K562 (cell line): ENCODE results near the gene PXMP2. TPM values are rescaled to one million over a fixed set of nuclear protein-coding genes. Genes with fewer than 3 reads are reported as not detected.

ENCODE experiments used
- BCLAF1 ChIP-seq, 2 experiments: fragments of 450-650 bp in 1 of 2; IDR thresholded peaks; 2 replicates each; pipeline ENCODE4 v1.6.1; 2011 to 2017; ENCODE audit warnings: low read depth in 2 of 2, antibody characterized with exemption in 1 of 2, borderline replicate concordance in 1 of 2, low read length in 1 of 2, mild to moderate bottlenecking in 1 of 2, mixed read lengths in 1 of 2; ENCODE audit not compliant: control insufficient read depth in 1 of 2
- BHLHE40 ChIP-seq: IDR thresholded peaks from 2 replicates; pipeline ENCODE4 v1.6.1; 2011; ENCODE audit warnings: low read length, improper control_type of control experiment
- CHD2 ChIP-seq: IDR thresholded peaks from 2 replicates; pipeline ENCODE4 v1.6.1; 2011; ENCODE audit warnings: low read depth, low read length
- ETV5 ChIP-seq: sonication (generic); formaldehyde crosslinking; IDR thresholded peaks from 2 replicates; pipeline ENCODE4 v1.4.0; 2020; ENCODE audit warnings: low read depth, mild to moderate bottlenecking, missing genetic modification reagents
- HMGN3 ChIP-seq: IDR thresholded peaks from 2 replicates; pipeline ENCODE4 v1.6.1; 2011; ENCODE audit warnings: borderline replicate concordance, low read depth, mild to moderate bottlenecking, mixed read lengths, low read length; ENCODE audit not compliant: insufficient read length; ENCODE audit errors: extremely low read depth
- KLF13 ChIP-seq: fragments of 450-650 bp; IDR thresholded peaks from 2 replicates; pipeline ENCODE4 v1.6.1; 2016; ENCODE audit warnings: missing genetic modification characterization, low read depth, mild to moderate bottlenecking, missing compliant biosample characterization, moderate library complexity, borderline replicate concordance
- MEIS2 ChIP-seq: fragments of 450-650 bp; IDR thresholded peaks from 2 replicates; pipeline ENCODE4 v1.6.1; 2014; ENCODE audit warnings: mild to moderate bottlenecking; ENCODE audit not compliant: partially characterized antibody
- SAFB ChIP-seq: fragments of 200-400 bp; formaldehyde crosslinking; IDR thresholded peaks from 2 replicates; pipeline ENCODE4 v1.6.1; 2017; ENCODE audit warnings: low read depth, low read length, borderline replicate concordance
- TOE1 ChIP-seq, 2 experiments: fragments of 450-650 bp in 1 of 2; sonication (generic) in 1 of 2; formaldehyde crosslinking in 1 of 2; IDR thresholded peaks; 2 replicates each; pipeline versions ENCODE4 v1.7.1 to v1.8.0; 2016 to 2022; ENCODE audit warnings: borderline replicate concordance in 2 of 2, mild to moderate bottlenecking in 2 of 2, antibody characterized with exemption in 1 of 2, inconsistent platforms in 1 of 2, low read depth in 1 of 2, missing genetic modification reagents in 1 of 2, moderate library complexity in 1 of 2
- ZBTB1 ChIP-seq: sonication (generic); formaldehyde crosslinking; IDR thresholded peaks from 2 replicates; pipeline ENCODE4 v1.8.1; 2023; ENCODE audit warnings: missing genetic modification reagents, low read depth, mild to moderate bottlenecking, borderline replicate concordance
- ZNF239 ChIP-seq: fragments of 250-450 bp; sonication (Bioruptor Pico); IDR thresholded peaks from 2 replicates; pipeline ENCODE4 v1.4.0; 2020; ENCODE audit warnings: mild to moderate bottlenecking
- ZNF384 ChIP-seq: IDR thresholded peaks from 2 replicates; pipeline ENCODE4 v1.6.1; 2012; ENCODE audit warnings: low read depth, low read length, improper control_type of control experiment
- ZNF507 ChIP-seq: conservative IDR thresholded peaks from 2 replicates; pipeline ENCODE4 v1.6.1; 2017; ENCODE audit warnings: missing genetic modification characterization, missing compliant biosample characterization
- polyA plus RNA-seq, 8 experiments: library from polyadenylated mRNA; depleted of rRNA in 4 of 8; stranded (reverse) in 5 of 8; unstranded in 3 of 8; fragments of >200 nt; fragmentation: Nextera tagmentation in 2 of 8; fragmentation: Illumina TruSeq in 1 of 8; extraction: Ambion mirVana in 2 of 8; extraction: Trizol in 1 of 8; gene quantifications; 2 replicates each; pipeline versions ENCODE4 v1.2.1 to v1.2.3, GENCODE V29; 2011 to 2014; ENCODE audit warnings: inconsistent platforms in 1 of 8, missing spikeins in 1 of 8
- total RNA-seq, 7 experiments: library from RNA; depleted of rRNA in 6 of 7; stranded (reverse); fragments of >200 nt in 6 of 7; fragmentation: Illumina TruSeq in 2 of 7; extraction: Trizol in 2 of 7; gene quantifications; 2 replicates each; pipeline versions ENCODE4 v1.2.1 to v1.2.3, GENCODE V29; 2011 to 2021; ENCODE audit warnings: low replicate concordance in 1 of 7
- TF ChIP-seq, protein P1 (sequence below), 3 experiments: fragments of 200-800 bp in 1 of 3; sonication (Bioruptor generic) in 1 of 3; sonication (generic) in 1 of 3; formaldehyde crosslinking in 1 of 3; IDR thresholded peaks; 2 replicates each; pipeline versions ENCODE4 v1.6.1 to v1.8.0; 2016 to 2022; ENCODE audit warnings: mild to moderate bottlenecking in 2 of 3, missing compliant biosample characterization in 2 of 3, missing genetic modification characterization in 2 of 3, missing genetic modification reagents in 1 of 3

PXMP2 gene
- total and polyA plus RNA-seq, 9 of the 15 experiments (the other 6 are each of a cell fraction or from before 2014, with no cell fraction given) = 3.0 to 66.1 (median 44.7) TPM

GRCh38 chr12:132687211-132688164 lies at the start of gene PXMP2, which contains the start of gene POLE (continued):
- TF ChIP-seq TOE1 (IDR thresholded peaks at IDR 0.05; ENCODE audit: borderline replicate concordance) (peak; percentile 85; the same call in 1 of the 2 replicates), TOE1 (CRISPR knock-in tag; IDR thresholded peaks at IDR 0.05; ENCODE audit: borderline replicate concordance, low read depth) (no peak), ZNF239 (CRISPR knock-in tag) (no peak), MEIS2 (peak; percentile 76), KLF13 (tag) (peak; percentile 64; the same call in 1 of the 2 replicates), ZBTB1 (0 out of 2 replicates have a peak, but pooled peaks have one; percentile 56), ZNF507 (tag) (no peak), HMGN3 (peak; percentile 55), BHLHE40 (peak; percentile 14; the same call in 1 of the 2 replicates), CHD2 (peak; percentile 99), SAFB (0 out of 2 replicates have a peak, but pooled peaks have one; percentile 25), BCLAF1 (IDR thresholded peaks at IDR 0.05; ENCODE audit: borderline replicate concordance in 1 of 2, control insufficient read depth in 1 of 2, low read depth in 2 of 2, low read length in 1 of 2) (no peak), ETV5 (CRISPR knock-in tag) (peak; percentile 53; the same call in 1 of the 2 replicates), ZNF384 (0 out of 2 replicates have a peak, but pooled peaks have one; percentile 8)
- TF ChIP-seq, protein P1, sequence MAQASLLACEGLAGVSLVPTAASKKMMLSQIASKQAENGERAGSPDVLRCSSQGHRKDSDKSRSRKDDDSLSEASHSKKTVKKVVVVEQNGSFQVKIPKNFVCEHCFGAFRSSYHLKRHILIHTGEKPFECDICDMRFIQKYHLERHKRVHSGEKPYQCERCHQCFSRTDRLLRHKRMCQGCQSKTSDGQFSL (CRISPR knock-in tag; IDR thresholded peaks at IDR 0.05) = peak; percentile 46; the same call in 1 of the 2 replicates
- TF ChIP-seq, protein P1 (tag; IDR thresholded peaks at IDR 0.05) = no peak
